K562 (cell line): ENCODE data around the gene UQCRC2. TPM values are rescaled to one million over a fixed set of nuclear protein-coding genes. Genes with fewer than 3 reads are reported as not detected.
A peak's percentile ranks its signal among the peaks of the same experiment; 100 is the strongest.

ENCODE experiments used
- FOSL1 ChIP-seq: fragments of 200-800 bp; sonication (Bioruptor generic); conservative IDR thresholded peaks from 2 replicates; pipeline ENCODE4 v1.6.1; 2016; ENCODE audit warnings: missing genetic modification characterization, missing compliant biosample characterization
- FOXP1 ChIP-seq: sonication (generic); formaldehyde crosslinking; IDR thresholded peaks from 2 replicates; pipeline ENCODE4 v1.8.0; 2022; ENCODE audit warnings: mild to moderate bottlenecking, missing genetic modification reagents
- HEY1 ChIP-seq: fragments of 250-450 bp; sonication (Bioruptor Pico); IDR thresholded peaks from 2 replicates; pipeline ENCODE4 v1.5.0; 2020; ENCODE audit warnings: mild to moderate bottlenecking, moderate library complexity, borderline replicate concordance
- ILF3 ChIP-seq: fragments of 450-650 bp; IDR thresholded peaks from 2 replicates; pipeline ENCODE4 v1.6.1; 2018; ENCODE audit warnings: antibody characterized with exemption, mild to moderate bottlenecking, moderate library complexity, borderline replicate concordance
- MTA2 ChIP-seq: fragments of 450-650 bp; IDR thresholded peaks from 2 replicates; pipeline ENCODE4 v1.6.1; 2016; ENCODE audit warnings: low read depth
- NELFE ChIP-seq: IDR thresholded peaks from 2 replicates; pipeline ENCODE4 v1.6.1; 2011; ENCODE audit warnings: mild to moderate bottlenecking; ENCODE audit not compliant: insufficient read depth, insufficient read length
- RNF2 ChIP-seq: sonication (generic); IDR thresholded peaks from 2 replicates; pipeline ENCODE4 v1.6.1; 2016
- SNRNP70 ChIP-seq: fragments of 200-400 bp; formaldehyde crosslinking; optimal IDR thresholded peaks from 2 replicates; pipeline ENCODE3; 2017; ENCODE audit warnings: low read depth, low read length
- SRSF1 ChIP-seq: fragments of 200-400 bp; formaldehyde crosslinking; IDR thresholded peaks from 2 replicates; pipeline ENCODE4 v1.6.1; 2017; ENCODE audit warnings: mild to moderate bottlenecking, low read depth, low read length, moderate library complexity
- STAG1 ChIP-seq: sonication (generic); formaldehyde crosslinking; IDR thresholded peaks from 2 replicates; pipeline ENCODE4 v1.5.0; 2020; ENCODE audit warnings: missing genetic modification reagents, borderline replicate concordance
- ZNF165 ChIP-seq: fragments of 250-450 bp; sonication (Bioruptor Pico); IDR thresholded peaks from 2 replicates; pipeline ENCODE4 v1.4.0; 2020; ENCODE audit warnings: borderline replicate concordance
- ZNF239 ChIP-seq: fragments of 250-450 bp; sonication (Bioruptor Pico); IDR thresholded peaks from 2 replicates; pipeline ENCODE4 v1.4.0; 2020; ENCODE audit warnings: mild to moderate bottlenecking
- ZNF780A ChIP-seq: fragments of 250-450 bp; sonication (Bioruptor Pico); IDR thresholded peaks from 2 replicates; pipeline ENCODE4 v1.5.0; 2021; ENCODE audit warnings: mild to moderate bottlenecking
- ZSCAN29 ChIP-seq: fragments of 450-650 bp; IDR thresholded peaks from 2 replicates; pipeline ENCODE4 v1.6.1; 2017
- polyA plus RNA-seq, 8 experiments: library from polyadenylated mRNA; depleted of rRNA in 4 of 8; stranded (reverse) in 5 of 8; unstranded in 3 of 8; fragments of >200 nt; fragmentation: Nextera tagmentation in 2 of 8; fragmentation: Illumina TruSeq in 1 of 8; extraction: Ambion mirVana in 2 of 8; extraction: Trizol in 1 of 8; gene quantifications; 2 replicates each; pipeline versions ENCODE4 v1.2.1 to v1.2.3, GENCODE V29; 2011 to 2014; ENCODE audit warnings: inconsistent platforms in 1 of 8, missing spikeins in 1 of 8
- total RNA-seq, 7 experiments: library from RNA; depleted of rRNA in 6 of 7; stranded (reverse); fragments of >200 nt in 6 of 7; fragmentation: Illumina TruSeq in 2 of 7; extraction: Trizol in 2 of 7; gene quantifications; 2 replicates each; pipeline versions ENCODE4 v1.2.1 to v1.2.3, GENCODE V29; 2011 to 2021; ENCODE audit warnings: low replicate concordance in 1 of 7
- TF ChIP-seq, protein P1 (sequence below), 2 experiments: fragments of 450-650 bp; IDR thresholded peaks; 2 replicates each; pipeline ENCODE4 v1.6.1; 2016; ENCODE audit warnings: mild to moderate bottlenecking in 2 of 2, borderline replicate concordance in 1 of 2, low read depth in 1 of 2, moderate library complexity in 1 of 2
- TF ChIP-seq, protein P2 (sequence below): sonication (generic); formaldehyde crosslinking; IDR thresholded peaks from 2 replicates; pipeline ENCODE4 v1.8.1; 2023; ENCODE audit warnings: mild to moderate bottlenecking, missing genetic modification reagents
- TF ChIP-seq, protein P3 (sequence below): sonication (generic); formaldehyde crosslinking; IDR thresholded peaks from 2 replicates; pipeline ENCODE4 v1.5.0; 2020; ENCODE audit warnings: missing genetic modification reagents
- TF ChIP-seq, protein P4 (sequence below): fragments of 450-650 bp; IDR thresholded peaks from 2 replicates; pipeline ENCODE4 v1.6.1; 2016

The UQCRC2 gene
- total and polyA plus RNA-seq, 9 of the 15 experiments (the other 6 are each of a cell fraction or from before 2014, with no cell fraction given), result 177 to 516 (median 319) TPM

DNA sequence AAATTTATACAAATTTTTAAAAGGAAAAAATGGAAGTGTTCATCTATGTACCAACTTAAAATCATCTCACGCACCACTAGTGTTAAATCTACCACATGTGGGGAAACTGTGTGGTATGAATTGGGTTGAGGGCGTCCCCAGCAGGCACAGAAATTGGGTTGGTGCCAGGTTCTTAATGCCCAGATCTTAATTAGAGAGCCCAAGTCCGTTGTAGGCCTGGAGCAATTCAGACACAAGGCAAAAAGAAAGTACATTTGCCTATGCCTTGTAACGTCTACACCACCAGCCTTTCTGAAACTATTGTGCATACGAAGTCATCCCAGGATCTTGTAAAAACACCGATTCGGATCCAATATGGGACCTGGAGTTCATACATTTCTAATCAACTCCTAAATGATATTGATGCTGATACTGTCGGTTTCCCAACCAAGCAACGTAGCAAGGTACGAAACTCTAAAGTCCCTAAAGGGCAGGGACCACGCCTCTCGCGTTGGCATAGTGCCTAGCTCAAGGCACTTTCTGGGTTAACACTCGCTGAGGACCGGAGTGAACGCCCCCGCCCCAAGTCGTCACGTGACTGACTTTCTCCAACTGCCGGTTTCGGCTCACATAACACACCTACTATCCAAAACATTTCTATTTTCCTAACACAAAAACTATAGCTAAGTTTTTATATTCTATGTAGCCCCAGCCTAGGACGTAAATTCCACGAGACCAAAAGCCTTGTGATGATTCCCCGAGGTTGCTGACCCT is 945 bp upstream of the UQCRC2 start (continued):
- TF ChIP-seq, protein P1, sequence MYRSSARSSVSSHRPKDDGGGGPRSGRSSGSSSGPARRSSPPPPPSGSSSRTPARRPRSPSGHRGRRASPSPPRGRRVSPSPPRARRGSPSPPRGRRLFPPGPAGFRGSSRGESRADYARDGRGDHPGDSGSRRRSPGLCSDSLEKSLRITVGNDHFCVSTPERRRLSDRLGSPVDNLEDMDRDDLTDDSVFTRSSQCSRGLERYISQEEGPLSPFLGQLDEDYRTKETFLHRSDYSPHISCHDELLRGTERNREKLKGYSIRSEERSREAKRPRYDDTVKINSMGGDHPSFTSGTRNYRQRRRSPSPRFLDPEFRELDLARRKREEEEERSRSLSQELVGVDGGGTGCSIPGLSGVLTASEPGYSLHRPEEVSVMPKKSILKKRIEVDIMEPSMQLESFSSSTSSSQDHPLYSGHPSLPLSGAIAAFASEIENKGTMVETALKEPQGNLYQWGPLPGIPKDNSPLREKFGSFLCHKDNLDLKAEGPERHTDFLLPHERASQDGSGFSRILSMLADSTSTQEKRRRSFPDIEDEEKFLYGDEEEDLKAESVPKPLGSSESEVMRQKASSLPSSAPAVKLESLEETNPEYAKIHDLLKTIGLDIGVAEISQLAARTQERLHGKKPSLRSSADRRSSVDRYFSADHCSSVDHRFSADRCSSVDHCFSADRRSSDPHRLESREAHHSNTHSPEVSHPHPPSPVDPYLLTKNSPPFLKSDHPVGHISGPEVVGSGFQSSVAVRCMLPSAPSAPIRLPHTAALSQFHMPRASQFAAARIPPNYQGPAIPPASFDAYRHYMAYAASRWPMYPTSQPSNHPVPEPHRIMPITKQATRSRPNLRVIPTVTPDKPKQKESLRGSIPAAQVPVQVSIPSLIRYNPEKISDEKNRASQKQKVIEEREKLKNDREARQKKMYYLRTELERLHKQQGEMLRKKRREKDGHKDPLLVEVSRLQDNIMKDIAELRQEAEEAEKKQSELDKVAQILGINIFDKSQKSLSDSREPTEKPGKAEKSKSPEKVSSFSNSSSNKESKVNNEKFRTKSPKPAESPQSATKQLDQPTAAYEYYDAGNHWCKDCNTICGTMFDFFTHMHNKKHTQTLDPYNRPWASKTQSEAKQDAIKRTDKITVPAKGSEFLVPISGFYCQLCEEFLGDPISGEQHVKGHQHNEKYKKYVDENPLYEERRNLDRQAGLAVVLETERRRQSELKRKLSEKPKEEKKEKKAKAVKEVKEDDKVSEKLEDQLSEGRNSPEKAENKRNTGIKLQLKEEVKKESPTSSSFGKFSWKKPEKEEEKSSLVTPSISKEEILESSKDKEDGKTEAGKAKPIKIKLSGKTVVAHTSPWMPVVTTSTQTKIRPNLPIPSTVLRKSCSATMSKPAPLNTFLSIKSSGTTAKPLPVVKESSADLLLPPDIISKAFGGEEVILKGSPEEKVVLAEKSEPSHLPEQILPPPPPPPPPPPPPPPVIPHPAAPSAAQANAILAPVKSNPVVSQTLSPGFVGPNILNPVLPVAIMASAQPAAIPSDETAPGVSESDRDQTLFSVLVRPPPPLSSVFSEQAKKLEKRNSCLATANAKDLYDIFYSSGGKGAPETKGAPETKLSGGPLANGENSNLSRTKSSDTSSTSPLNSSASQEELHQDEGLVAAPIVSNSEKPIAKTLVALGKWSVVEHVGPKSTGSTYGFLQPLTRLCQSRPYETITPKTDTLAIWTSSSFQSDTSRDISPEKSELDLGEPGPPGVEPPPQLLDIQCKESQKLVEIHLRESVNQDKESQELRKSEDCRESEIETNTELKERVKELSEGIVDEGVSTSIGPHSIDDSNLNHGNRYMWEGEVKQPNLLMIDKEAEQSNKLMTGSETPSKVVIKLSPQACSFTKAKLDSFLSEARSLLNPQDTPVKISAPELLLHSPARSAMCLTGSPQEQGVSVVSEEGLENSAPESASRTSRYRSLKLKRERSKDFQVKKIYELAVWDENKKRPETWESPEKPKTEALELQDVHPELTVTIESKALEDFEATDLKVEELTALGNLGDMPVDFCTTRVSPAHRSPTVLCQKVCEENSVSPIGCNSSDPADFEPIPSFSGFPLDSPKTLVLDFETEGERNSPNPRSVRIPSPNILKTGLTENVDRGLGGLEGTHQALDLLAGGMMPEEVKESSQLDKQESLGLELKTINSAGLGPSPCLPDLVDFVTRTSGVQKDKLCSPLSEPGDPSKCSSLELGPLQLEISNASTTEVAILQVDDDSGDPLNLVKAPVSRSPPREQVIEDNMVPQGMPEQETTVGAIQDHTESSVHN (IDR thresholded peaks at IDR 0.05; ENCODE audit: borderline replicate concordance in 1 of 2, low read depth in 1 of 2), result 0 out of 4 replicates have a peak, but pooled peaks of 1 of the 2 experiments have one; percentile 17
- TF ChIP-seq ZNF165 (no peak), RNF2 (no peak), ILF3 (no peak), MTA2 (no peak), SNRNP70 (no peak), HEY1 (CRISPR knock-in tag) (no peak), SRSF1 (no peak), ZNF780A (no peak), FOSL1 (peak; percentile 47; the same call in 1 of the 2 replicates), NELFE (no peak), FOXP1 (CRISPR knock-in tag) (no peak), ZNF239 (CRISPR knock-in tag) (no peak), STAG1 (CRISPR knock-in tag) (no peak), ZSCAN29 (peak; percentile 69; the same call in 1 of the 2 replicates)
- TF ChIP-seq, protein P2, sequence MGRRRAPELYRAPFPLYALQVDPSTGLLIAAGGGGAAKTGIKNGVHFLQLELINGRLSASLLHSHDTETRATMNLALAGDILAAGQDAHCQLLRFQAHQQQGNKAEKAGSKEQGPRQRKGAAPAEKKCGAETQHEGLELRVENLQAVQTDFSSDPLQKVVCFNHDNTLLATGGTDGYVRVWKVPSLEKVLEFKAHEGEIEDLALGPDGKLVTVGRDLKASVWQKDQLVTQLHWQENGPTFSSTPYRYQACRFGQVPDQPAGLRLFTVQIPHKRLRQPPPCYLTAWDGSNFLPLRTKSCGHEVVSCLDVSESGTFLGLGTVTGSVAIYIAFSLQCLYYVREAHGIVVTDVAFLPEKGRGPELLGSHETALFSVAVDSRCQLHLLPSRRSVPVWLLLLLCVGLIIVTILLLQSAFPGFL (CRISPR knock-in tag), result no peak
- TF ChIP-seq, protein P3, sequence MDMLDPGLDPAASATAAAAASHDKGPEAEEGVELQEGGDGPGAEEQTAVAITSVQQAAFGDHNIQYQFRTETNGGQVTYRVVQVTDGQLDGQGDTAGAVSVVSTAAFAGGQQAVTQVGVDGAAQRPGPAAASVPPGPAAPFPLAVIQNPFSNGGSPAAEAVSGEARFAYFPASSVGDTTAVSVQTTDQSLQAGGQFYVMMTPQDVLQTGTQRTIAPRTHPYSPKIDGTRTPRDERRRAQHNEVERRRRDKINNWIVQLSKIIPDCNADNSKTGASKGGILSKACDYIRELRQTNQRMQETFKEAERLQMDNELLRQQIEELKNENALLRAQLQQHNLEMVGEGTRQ, result peak; percentile 95
- TF ChIP-seq, protein P4, sequence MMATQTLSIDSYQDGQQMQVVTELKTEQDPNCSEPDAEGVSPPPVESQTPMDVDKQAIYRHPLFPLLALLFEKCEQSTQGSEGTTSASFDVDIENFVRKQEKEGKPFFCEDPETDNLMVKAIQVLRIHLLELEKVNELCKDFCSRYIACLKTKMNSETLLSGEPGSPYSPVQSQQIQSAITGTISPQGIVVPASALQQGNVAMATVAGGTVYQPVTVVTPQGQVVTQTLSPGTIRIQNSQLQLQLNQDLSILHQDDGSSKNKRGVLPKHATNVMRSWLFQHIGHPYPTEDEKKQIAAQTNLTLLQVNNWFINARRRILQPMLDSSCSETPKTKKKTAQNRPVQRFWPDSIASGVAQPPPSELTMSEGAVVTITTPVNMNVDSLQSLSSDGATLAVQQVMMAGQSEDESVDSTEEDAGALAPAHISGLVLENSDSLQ, result no peak
